ENCODE measurements around the gene THSD7B.

DNA sequence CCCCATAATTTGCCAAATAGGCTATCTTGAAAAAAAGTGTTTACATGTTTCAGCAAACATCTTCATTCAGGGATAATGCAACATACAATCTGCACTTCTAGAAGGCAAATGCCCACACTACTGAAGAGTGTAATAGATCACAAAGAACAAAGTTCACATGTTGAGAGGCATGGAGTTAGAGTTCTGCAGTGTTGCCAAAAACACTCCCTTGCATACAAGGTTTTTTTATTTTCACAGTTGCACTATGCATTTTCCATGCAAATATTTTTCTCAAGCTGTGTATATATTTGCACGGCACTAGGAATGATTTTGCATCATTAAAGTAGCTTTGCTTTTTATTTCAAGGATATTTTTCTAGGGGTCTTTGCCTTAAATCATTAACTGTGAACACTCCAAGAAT, 409.9 kb downstream of the THSD7B start:
- TF ChIP-seq, protein P1, sequence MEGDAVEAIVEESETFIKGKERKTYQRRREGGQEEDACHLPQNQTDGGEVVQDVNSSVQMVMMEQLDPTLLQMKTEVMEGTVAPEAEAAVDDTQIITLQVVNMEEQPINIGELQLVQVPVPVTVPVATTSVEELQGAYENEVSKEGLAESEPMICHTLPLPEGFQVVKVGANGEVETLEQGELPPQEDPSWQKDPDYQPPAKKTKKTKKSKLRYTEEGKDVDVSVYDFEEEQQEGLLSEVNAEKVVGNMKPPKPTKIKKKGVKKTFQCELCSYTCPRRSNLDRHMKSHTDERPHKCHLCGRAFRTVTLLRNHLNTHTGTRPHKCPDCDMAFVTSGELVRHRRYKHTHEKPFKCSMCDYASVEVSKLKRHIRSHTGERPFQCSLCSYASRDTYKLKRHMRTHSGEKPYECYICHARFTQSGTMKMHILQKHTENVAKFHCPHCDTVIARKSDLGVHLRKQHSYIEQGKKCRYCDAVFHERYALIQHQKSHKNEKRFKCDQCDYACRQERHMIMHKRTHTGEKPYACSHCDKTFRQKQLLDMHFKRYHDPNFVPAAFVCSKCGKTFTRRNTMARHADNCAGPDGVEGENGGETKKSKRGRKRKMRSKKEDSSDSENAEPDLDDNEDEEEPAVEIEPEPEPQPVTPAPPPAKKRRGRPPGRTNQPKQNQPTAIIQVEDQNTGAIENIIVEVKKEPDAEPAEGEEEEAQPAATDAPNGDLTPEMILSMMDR (IDR thresholded peaks at IDR 0.05 in 8 of 11, conservative IDR thresholded peaks at IDR 0.05 in 3 of 11): no peak
- TF ChIP-seq POLR2AphosphoS5 (IDR thresholded peaks at IDR 0.05) (no peak), POLR2A (IDR thresholded peaks at IDR 0.05) (no peak)

Data from spleen (tissue), 7 donors.